Sigmoid colon (tissue), 3 donors: ENCODE measurements around the gene MTLN.
"Not testable (repeated sequence)": the region's sequence is repeated elsewhere in the genome, so short reads cannot be mapped to it uniquely, and the experiment has no call there.

Experiments used
- POLR2A ChIP-seq, 2 donors: fragments of 450-650 bp; IDR thresholded peaks; one replicate each; pipeline ENCODE4 v1.6.1; 2016; ENCODE audit warnings: antibody characterized with exemption in 2 of 2, mild to moderate bottlenecking in 2 of 2, moderate library complexity in 2 of 2
- TF ChIP-seq, protein P1 (sequence below), 4 experiments: fragments of 450-650 bp in 3 of 4; fragments of 200-600 bp in 1 of 4; IDR thresholded peaks; one replicate each; pipeline ENCODE4 v1.5.1; 2016 to 2019; ENCODE audit warnings: antibody characterized with exemption in 4 of 4, mild to moderate bottlenecking in 3 of 4, moderate library complexity in 2 of 4

DNA sequence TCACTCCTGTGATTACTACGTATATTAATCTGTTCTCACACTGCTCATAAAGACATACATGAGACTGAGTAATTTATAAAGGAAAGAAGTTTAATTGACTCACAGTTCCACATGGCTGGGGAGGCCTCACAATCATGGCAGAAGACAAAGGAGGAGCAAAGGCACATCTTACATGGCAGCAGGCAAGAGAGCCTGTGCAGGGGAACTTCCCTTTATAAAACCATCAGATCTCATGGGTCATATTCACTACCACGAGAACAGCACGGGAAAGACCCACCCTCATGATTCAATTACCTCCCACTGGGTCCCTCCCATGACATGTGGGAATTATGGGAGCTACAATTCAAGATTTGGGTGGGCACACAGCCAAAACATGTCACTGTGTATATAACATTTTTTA is 1.2 kb upstream of the MTLN start:
- TF ChIP-seq POLR2A (IDR thresholded peaks at IDR 0.05) = not testable (repeated sequence)
- TF ChIP-seq, protein P1, sequence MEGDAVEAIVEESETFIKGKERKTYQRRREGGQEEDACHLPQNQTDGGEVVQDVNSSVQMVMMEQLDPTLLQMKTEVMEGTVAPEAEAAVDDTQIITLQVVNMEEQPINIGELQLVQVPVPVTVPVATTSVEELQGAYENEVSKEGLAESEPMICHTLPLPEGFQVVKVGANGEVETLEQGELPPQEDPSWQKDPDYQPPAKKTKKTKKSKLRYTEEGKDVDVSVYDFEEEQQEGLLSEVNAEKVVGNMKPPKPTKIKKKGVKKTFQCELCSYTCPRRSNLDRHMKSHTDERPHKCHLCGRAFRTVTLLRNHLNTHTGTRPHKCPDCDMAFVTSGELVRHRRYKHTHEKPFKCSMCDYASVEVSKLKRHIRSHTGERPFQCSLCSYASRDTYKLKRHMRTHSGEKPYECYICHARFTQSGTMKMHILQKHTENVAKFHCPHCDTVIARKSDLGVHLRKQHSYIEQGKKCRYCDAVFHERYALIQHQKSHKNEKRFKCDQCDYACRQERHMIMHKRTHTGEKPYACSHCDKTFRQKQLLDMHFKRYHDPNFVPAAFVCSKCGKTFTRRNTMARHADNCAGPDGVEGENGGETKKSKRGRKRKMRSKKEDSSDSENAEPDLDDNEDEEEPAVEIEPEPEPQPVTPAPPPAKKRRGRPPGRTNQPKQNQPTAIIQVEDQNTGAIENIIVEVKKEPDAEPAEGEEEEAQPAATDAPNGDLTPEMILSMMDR (IDR thresholded peaks at IDR 0.05) = not testable (repeated sequence)
